Measurements from ENCODE around the gene PITPNC1. TPM values are rescaled to one million over a fixed set of nuclear protein-coding genes. Genes with fewer than 3 reads are reported as not detected.
"Not testable (repeated sequence)": the region's sequence is repeated elsewhere in the genome, so short reads cannot be mapped to it uniquely, and the experiment has no call there.

The PITPNC1 gene
- total RNA-seq, 4 donors from 2014 or later: 9.1 to 15.1 (median 13.3) TPM

- 67 to 77% methylated on average over 3 of the region's 3 CpGs for WGBS, 2 donors
- TF ChIP-seq POLR2A (IDR thresholded peaks at IDR 0.05): no peak
- TF ChIP-seq, protein P1, sequence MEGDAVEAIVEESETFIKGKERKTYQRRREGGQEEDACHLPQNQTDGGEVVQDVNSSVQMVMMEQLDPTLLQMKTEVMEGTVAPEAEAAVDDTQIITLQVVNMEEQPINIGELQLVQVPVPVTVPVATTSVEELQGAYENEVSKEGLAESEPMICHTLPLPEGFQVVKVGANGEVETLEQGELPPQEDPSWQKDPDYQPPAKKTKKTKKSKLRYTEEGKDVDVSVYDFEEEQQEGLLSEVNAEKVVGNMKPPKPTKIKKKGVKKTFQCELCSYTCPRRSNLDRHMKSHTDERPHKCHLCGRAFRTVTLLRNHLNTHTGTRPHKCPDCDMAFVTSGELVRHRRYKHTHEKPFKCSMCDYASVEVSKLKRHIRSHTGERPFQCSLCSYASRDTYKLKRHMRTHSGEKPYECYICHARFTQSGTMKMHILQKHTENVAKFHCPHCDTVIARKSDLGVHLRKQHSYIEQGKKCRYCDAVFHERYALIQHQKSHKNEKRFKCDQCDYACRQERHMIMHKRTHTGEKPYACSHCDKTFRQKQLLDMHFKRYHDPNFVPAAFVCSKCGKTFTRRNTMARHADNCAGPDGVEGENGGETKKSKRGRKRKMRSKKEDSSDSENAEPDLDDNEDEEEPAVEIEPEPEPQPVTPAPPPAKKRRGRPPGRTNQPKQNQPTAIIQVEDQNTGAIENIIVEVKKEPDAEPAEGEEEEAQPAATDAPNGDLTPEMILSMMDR (IDR thresholded peaks at IDR 0.05): no peak
- H3K27ac ChIP-seq: no peak overlapping the region
- no peaks in the 10 kb centered on the region for H3K27me3 ChIP-seq
- peaks cover 0 to 9% (median 5%) of the 10 kb centered on the region in 3 donors for H3K9me3 ChIP-seq
- no peak overlapping the region for H3K4me3 ChIP-seq
- intact Hi-C loops (cut with DNase I): no loop called here
- H3K4me1 ChIP-seq: peaks cover 0 to 25% (median 0%) of the 10 kb centered on the region in 3 donors
- DNase-seq: no peak
- H3K36me3 ChIP-seq: no peaks in the 10 kb centered on the region
Measured at GRCh38 chr17:67511012-67511411, 133.9 kb downstream of the PITPNC1 start.

- H3K4me3 ChIP-seq: no peak overlapping the region
- H3K36me3 ChIP-seq: no peaks in the 10 kb centered on the region
- H3K27me3 ChIP-seq: no peaks in the 10 kb centered on the region
- 57 to 78% methylated on average over 1 to 2 of the region's 2 CpGs for WGBS, 2 donors
- no peak for DNase-seq
- TF ChIP-seq, protein P1 (IDR thresholded peaks at IDR 0.05): no peak
- no peak for TF ChIP-seq POLR2A (IDR thresholded peaks at IDR 0.05)
- peaks cover 0 to 28% (median 0%) of the 10 kb centered on the region in 3 donors for H3K4me1 ChIP-seq
- H3K27ac ChIP-seq: no peak overlapping the region
- H3K9me3 ChIP-seq: peaks cover 0 to 9% (median 5%) of the 10 kb centered on the region in 3 donors
- intact Hi-C loops (cut with DNase I): no loop called here
Measured at GRCh38 chr17:67511804-67512203, 134.7 kb downstream of the PITPNC1 start.

DNA sequence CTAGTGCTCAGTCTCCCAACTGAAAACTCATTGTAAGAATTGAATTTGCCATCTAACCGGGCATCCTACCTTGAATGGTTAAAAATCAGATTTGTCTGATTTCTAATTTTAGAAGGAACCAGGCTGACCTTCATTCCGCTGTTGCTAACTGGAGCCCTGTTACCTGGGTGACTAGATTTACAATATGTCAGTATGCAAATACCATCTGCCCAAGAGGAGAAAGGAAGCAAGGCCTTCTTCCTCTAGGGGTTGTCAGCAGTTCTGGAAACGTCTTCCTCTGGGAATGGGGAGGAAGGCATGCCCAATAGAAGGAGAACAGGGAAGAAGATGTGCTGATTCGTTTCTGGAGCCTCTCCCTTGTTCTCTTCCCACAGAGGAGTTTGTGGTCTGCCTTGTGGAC lies 137.9 kb downstream of the PITPNC1 start:
- WGBS, 2 donors: 34 to 59% methylated on average over 4 of the region's 4 CpGs
- Histone ChIP-seq H3K9me3 (peaks cover 0 to 4% (median 0%) of the 10 kb centered on the region in 3 donors), H3K4me1 (peaks cover 0 to 30% (median 0%) of the 10 kb centered on the region in 3 donors), H3K36me3 (no peaks in the 10 kb centered on the region), H3K27me3 (no peaks in the 10 kb centered on the region), H3K27ac (no peak overlapping the region), H3K4me3 (no peak overlapping the region)
- no peak for TF ChIP-seq POLR2A (IDR thresholded peaks at IDR 0.05)
- TF ChIP-seq, protein P1 (IDR thresholded peaks at IDR 0.05): no peak
- no peak for DNase-seq
- intact Hi-C loops (cut with DNase I): no loop called here

- no peak for DNase-seq
- Histone ChIP-seq H3K27me3 (no peaks in the 10 kb centered on the region), H3K4me3 (no peak overlapping the region), H3K27ac (no peak overlapping the region), H3K4me1 (peaks cover 0 to 32% (median 0%) of the 10 kb centered on the region in 3 donors), H3K36me3 (no peaks in the 10 kb centered on the region), H3K9me3 (peaks cover 0 to 4% (median 0%) of the 10 kb centered on the region in 3 donors)
- 64 to 73% methylated on average over 10 of the region's 10 CpGs for WGBS, 2 donors
- intact Hi-C loops (cut with DNase I): no loop called here
- TF ChIP-seq POLR2A (IDR thresholded peaks at IDR 0.05): no peak
Measured at GRCh38 chr17:67515490-67516083, 138.5 kb downstream of the PITPNC1 start.

- H3K9me3 ChIP-seq; intact Hi-C loops (cut with DNase I); H3K27me3 ChIP-seq; H3K36me3 ChIP-seq; DNase-seq; H3K4me3 ChIP-seq; H3K27ac ChIP-seq: not testable (repeated sequence)
- peaks cover 0 to 39% (median 0%) of the 10 kb centered on the region in 3 donors for H3K4me1 ChIP-seq
- WGBS, 2 donors: 91 to 97% methylated on average over 8 to 10 of the region's 10 CpGs
Measured at GRCh38 chr17:67516571-67516970, 139.5 kb downstream of the PITPNC1 start.

GRCh38 chr17:67517325-67517724 lies 140.2 kb downstream of the PITPNC1 start:
- no peaks in the 10 kb centered on the region for H3K36me3 ChIP-seq
- DNase-seq: no peak
- no peak overlapping the region for H3K4me3 ChIP-seq
- peaks cover 0 to 39% (median 0%) of the 10 kb centered on the region in 3 donors for H3K4me1 ChIP-seq
- H3K27me3 ChIP-seq: no peaks in the 10 kb centered on the region
- WGBS, 2 donors: 50 to 65% methylated on average over 1 of the region's 1 CpG
- intact Hi-C loops (cut with DNase I): no loop called here
- no peak overlapping the region for H3K27ac ChIP-seq
- peaks cover 0 to 4% (median 0%) of the 10 kb centered on the region in 3 donors for H3K9me3 ChIP-seq
- no peak for TF ChIP-seq POLR2A (IDR thresholded peaks at IDR 0.05)
- TF ChIP-seq, protein P1 (IDR thresholded peaks at IDR 0.05): peak in 1 of 6 experiments; percentile 6

All from esophagus squamous epithelium (tissue), 5 donors.